ENCODE data around the gene CDK9. TPM values are rescaled to one million over a fixed set of nuclear protein-coding genes. Genes with fewer than 3 reads are reported as not detected.

Gene CDK9
- total and polyA plus RNA-seq, 11 donors = 26.2 to 60.3 (median 40.2) TPM

DNA sequence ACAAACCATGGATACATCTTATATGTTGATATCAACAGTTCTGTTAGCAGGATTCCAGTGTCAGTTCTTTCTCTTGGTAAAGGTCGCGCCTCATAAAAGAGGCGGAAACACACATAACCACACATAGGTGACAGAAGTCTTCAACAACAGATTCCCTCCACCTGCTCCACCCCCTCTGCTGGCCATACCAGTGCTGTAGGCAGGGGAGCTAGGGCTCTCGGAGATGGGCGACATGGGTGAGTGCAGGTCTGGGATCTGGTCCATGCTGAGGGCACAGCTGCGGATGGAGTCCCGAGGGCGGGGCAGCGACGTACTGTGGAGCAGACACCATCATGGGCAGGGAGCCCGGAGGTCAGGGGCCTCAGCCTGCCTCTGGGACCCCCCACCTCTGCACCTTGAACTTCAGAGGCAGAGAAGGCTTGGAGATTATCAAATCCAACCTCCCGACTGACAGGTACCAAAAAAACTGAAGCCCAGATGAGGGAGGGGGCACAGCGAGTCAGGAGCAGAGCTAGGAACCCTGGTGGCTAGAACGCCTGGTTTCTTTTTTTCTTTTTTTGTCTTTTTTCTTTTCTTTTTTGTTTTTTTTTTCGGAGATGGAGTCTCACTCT is 38.8 kb upstream of the CDK9 start:
- intact Hi-C loops (cut with DNase I) = no loop called here
- peaks cover 0 to 94% (median 82%) of the 10 kb centered on the region in 9 donors for H3K36me3 ChIP-seq
- H3K4me1 ChIP-seq = peaks cover 0 to 11% (median 2%) of the 10 kb centered on the region in 12 donors
- TF ChIP-seq, protein P1, sequence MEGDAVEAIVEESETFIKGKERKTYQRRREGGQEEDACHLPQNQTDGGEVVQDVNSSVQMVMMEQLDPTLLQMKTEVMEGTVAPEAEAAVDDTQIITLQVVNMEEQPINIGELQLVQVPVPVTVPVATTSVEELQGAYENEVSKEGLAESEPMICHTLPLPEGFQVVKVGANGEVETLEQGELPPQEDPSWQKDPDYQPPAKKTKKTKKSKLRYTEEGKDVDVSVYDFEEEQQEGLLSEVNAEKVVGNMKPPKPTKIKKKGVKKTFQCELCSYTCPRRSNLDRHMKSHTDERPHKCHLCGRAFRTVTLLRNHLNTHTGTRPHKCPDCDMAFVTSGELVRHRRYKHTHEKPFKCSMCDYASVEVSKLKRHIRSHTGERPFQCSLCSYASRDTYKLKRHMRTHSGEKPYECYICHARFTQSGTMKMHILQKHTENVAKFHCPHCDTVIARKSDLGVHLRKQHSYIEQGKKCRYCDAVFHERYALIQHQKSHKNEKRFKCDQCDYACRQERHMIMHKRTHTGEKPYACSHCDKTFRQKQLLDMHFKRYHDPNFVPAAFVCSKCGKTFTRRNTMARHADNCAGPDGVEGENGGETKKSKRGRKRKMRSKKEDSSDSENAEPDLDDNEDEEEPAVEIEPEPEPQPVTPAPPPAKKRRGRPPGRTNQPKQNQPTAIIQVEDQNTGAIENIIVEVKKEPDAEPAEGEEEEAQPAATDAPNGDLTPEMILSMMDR (IDR thresholded peaks at IDR 0.05) = no peak
- TF ChIP-seq POLR2A (IDR thresholded peaks at IDR 0.05) = no peak
- H3K27me3 ChIP-seq = no peaks in the 10 kb centered on the region
- 68 to 77% (median 74%) methylated on average over 15 of the region's 15 CpGs for WGBS, 4 donors
- no peaks in the 10 kb centered on the region for H3K9me3 ChIP-seq
- DNase-seq (no peak), ATAC-seq (no peak)
- no peak overlapping the region for H3K27ac ChIP-seq
- H3K4me3 ChIP-seq = no peak overlapping the region

DNA sequence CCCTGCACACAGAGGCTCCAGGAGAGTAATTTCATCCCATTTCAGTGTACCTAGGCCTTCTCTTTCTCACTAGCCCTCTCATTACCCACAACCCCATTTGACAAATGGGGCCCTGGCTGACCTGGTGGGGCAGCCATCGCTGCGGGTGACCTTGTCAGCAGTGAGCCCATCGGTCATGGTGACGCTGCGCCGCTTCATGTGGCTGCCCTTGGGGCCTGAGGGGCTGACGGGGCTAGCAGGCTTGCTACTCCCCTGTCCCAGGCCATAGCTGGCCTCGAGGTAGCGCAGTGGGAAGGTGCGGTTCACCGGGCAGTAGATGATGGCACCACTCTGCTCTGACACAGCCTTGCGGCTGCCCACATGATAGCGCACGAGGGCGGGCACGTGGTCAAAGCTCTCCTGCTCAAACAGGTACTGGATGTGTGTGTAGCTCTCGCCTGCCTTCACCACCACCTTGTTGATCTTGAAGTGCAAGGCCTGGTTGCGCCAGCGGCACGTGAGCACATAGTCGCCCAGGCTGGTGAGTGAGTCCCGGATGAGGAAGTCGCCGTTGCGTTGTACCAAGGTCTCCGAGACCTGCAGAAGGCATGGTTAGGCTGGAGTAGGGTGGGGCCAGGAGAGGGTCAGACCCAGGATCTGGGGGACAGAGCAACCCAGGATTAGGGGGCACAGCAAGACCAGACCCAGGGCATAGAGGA is 36.6 kb upstream of the CDK9 start:
- H3K36me3 ChIP-seq = peaks cover 0 to 84% (median 64%) of the 10 kb centered on the region in 9 donors
- peaks cover 0 to 23% (median 3%) of the 10 kb centered on the region in 12 donors for H3K4me1 ChIP-seq
- no peak overlapping the region for H3K27ac ChIP-seq
- no peak overlapping the region for H3K4me3 ChIP-seq
- H3K27me3 ChIP-seq = peaks cover 0 to 10% (median 5%) of the 10 kb centered on the region in 9 donors
- intact Hi-C loops (cut with DNase I) = no loop called here
- ATAC-seq (no peak), DNase-seq (no peak)
- no peaks in the 10 kb centered on the region for H3K9me3 ChIP-seq
- 84 to 93% (median 87%) methylated on average over 17 to 26 of the region's 26 CpGs for WGBS, 4 donors
- TF ChIP-seq, protein P1 (IDR thresholded peaks at IDR 0.05) = no peak
- no peak for TF ChIP-seq POLR2A (IDR thresholded peaks at IDR 0.05)

- H3K36me3 ChIP-seq = peaks cover 0 to 68% (median 49%) of the 10 kb centered on the region in 9 donors
- peak in 2 of 4 donors; percentile 31 to 33 for ATAC-seq
- 35 to 43% (median 37%) methylated on average over 10 of the region's 10 CpGs for WGBS, 4 donors
- H3K9me3 ChIP-seq = no peaks in the 10 kb centered on the region
- intact Hi-C loops (cut with DNase I) = no loop called here
- no peak overlapping the region for H3K27ac ChIP-seq
- H3K27me3 ChIP-seq = peaks cover 0 to 30% (median 14%) of the 10 kb centered on the region in 9 donors
- H3K4me1 ChIP-seq = peaks cover 3 to 43% (median 10%) of the 10 kb centered on the region in 12 donors
- H3K4me3 ChIP-seq = no peak overlapping the region
- DNase-seq = no peak
- no peak for TF ChIP-seq POLR2A (IDR thresholded peaks at IDR 0.05)
- TF ChIP-seq, protein P1 (IDR thresholded peaks at IDR 0.05) = no peak
Observed at GRCh38 chr9:127751269-127752054, 34.4 kb upstream of the CDK9 start.

DNA sequence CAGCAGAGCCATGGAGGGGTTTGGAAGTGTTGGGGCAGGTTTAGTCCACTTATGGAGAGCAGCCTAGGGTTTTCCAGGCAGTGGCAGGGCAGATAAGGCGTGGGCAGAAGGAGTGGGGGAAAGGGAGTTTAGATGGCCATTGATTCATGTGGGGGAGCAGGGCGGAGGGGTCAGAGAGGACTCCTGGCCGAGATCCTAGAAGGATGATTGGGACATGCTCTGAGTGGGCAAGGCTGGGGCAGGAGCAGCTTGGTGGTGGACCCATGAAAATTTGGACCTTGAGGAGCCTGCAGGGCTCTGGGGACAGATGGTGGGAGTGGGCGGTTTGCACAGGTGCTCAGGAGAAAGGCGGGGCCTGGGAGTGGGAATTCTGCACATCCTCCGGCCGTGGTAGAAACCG is 32.7 kb upstream of the CDK9 start:
- Histone ChIP-seq H3K36me3 (peaks cover 0 to 56% (median 34%) of the 10 kb centered on the region in 9 donors), H3K4me3 (no peak overlapping the region), H3K27ac (peak overlapping the region in 1 of 12 donors; percentile 29), H3K27me3 (peaks cover 0 to 35% (median 14%) of the 10 kb centered on the region in 9 donors), H3K4me1 (peaks cover 5 to 46% (median 13%) of the 10 kb centered on the region in 12 donors), H3K9me3 (no peaks in the 10 kb centered on the region)
- ATAC-seq = no peak
- no peak for DNase-seq
- WGBS, 4 donors = 75 to 77% (median 76%) methylated on average over 8 of the region's 8 CpGs
- no peak for TF ChIP-seq POLR2A (IDR thresholded peaks at IDR 0.05)
- TF ChIP-seq, protein P1 (IDR thresholded peaks at IDR 0.05) = no peak
- intact Hi-C loops (cut with DNase I) = no loop called here

All from heart left ventricle (tissue), 16 donors.